Measurements from ENCODE around the gene STK39.

The STK39 gene

GRCh38 chr2:167953776-167954175, 293.6 kb downstream of the STK39 start:
- TF ChIP-seq CTCF (conservative IDR thresholded peaks at IDR 0.05; ENCODE audit: low read depth, low read length), result no peak
- DNase-seq (ENCODE audit: low read depth), result no peak

GRCh38 chr2:167950571-167950970, 296.8 kb downstream of the STK39 start:
- DNase-seq (ENCODE audit: low read depth), result no peak
- H3K4me3 ChIP-seq (ENCODE audit: low read length), result no peak overlapping the region
- no peak for TF ChIP-seq CTCF (conservative IDR thresholded peaks at IDR 0.05; ENCODE audit: low read depth, low read length)

More at GRCh38 chr2:167953776-167954175, 293.6 kb downstream of the STK39 start:
- no peak overlapping the region for H3K4me3 ChIP-seq (ENCODE audit: low read length)

- DNase-seq (ENCODE audit: low read depth), result peak; percentile 65
- TF ChIP-seq CTCF (conservative IDR thresholded peaks at IDR 0.05; ENCODE audit: low read depth, low read length), result no peak
- H3K4me3 ChIP-seq (ENCODE audit: low read length), result no peak overlapping the region
Observed at GRCh38 chr2:167946441-167946841, 301.0 kb downstream of the STK39 start.

GRCh38 chr2:167945660-167946368, 301.6 kb downstream of the STK39 start:
- no peak for TF ChIP-seq CTCF (conservative IDR thresholded peaks at IDR 0.05; ENCODE audit: low read depth, low read length)
- DNase-seq (ENCODE audit: low read depth), result no peak
- H3K4me3 ChIP-seq (ENCODE audit: low read length), result no peak overlapping the region

- DNase-seq (ENCODE audit: low read depth), result peak; percentile 14
- H3K4me3 ChIP-seq (ENCODE audit: low read length), result no peak overlapping the region
- no peak for TF ChIP-seq CTCF (conservative IDR thresholded peaks at IDR 0.05; ENCODE audit: low read depth, low read length)
Observed at GRCh38 chr2:167944825-167945659, 302.4 kb downstream of the STK39 start.

- H3K4me3 ChIP-seq (ENCODE audit: low read length), result no peak overlapping the region
- TF ChIP-seq CTCF (conservative IDR thresholded peaks at IDR 0.05; ENCODE audit: low read depth, low read length), result no peak
- peak; percentile 90 for DNase-seq (ENCODE audit: low read depth)
Observed at GRCh38 chr2:167943897-167944296, 303.5 kb downstream of the STK39 start.

Data from retinal pigment epithelial cell (primary cell).